Neural progenitor cell (in vitro differentiated cells): Measurements from ENCODE around the gene MMRN2. TPM values are rescaled to one million over a fixed set of nuclear protein-coding genes. Genes with fewer than 3 reads are reported as not detected.

ENCODE experiments used
- DNase-seq: peaks from one replicate; pipeline ENCODE4 v3.0.0-alpha.2; 2016; ENCODE audit warnings: low spot score
- H2AFZ ChIP-seq: fragments of 200-600 bp; sonication (generic); replicated peaks from 2 replicates; pipeline ENCODE4 v1.6.1; 2016; ENCODE audit warnings: antibody characterized with exemption
- H3F3A ChIP-seq: fragments of 200-600 bp; sonication (generic); 2 replicates; pipeline ENCODE4 v1.6.1; 2016; ENCODE audit warnings: antibody characterized with exemption, low read depth
- H3K27ac ChIP-seq: fragments of 200-600 bp; sonication (generic); 2 replicates; pipeline ENCODE4 v1.5.1; 2016; ENCODE audit warnings: mild to moderate bottlenecking
- H3K27me3 ChIP-seq: fragments of 200-600 bp; sonication (generic); 2 replicates; pipeline ENCODE4 v1.6.1; 2016; ENCODE audit warnings: mild to moderate bottlenecking, moderate library complexity
- H3K36me3 ChIP-seq: fragments of 200-600 bp; sonication (generic); 2 replicates; pipeline ENCODE4 v1.5.1; 2016
- H3K4me1 ChIP-seq: fragments of 200-600 bp; sonication (generic); 2 replicates; pipeline ENCODE4 v1.6.1; 2016; ENCODE audit warnings: mixed run types
- H3K4me2 ChIP-seq: fragments of 200-600 bp; sonication (generic); 2 replicates; pipeline ENCODE4 v1.6.1; 2016
- H3K4me3 ChIP-seq: fragments of 200-600 bp; sonication (generic); 2 replicates; pipeline ENCODE4 v1.5.1; 2016
- H3K79me2 ChIP-seq: fragments of 200-600 bp; sonication (generic); 2 replicates; pipeline ENCODE4 v1.6.1; 2016; ENCODE audit warnings: low read depth
- H3K9ac ChIP-seq: fragments of 200-600 bp; sonication (generic); 2 replicates; pipeline ENCODE4 v1.6.1; 2016
- H3K9me3 ChIP-seq: fragments of 200-600 bp; sonication (generic); 2 replicates; pipeline ENCODE4 v1.5.1; 2016; ENCODE audit warnings: low read depth
- H4K20me1 ChIP-seq: fragments of 200-600 bp; sonication (generic); 2 replicates; pipeline ENCODE4 v1.6.1; 2016; ENCODE audit warnings: low read depth
- H3K27ac Mint-ChIP-seq: 3 replicates; pipeline ENCODE4 v1.8.0; 2021; ENCODE audit warnings: mixed read lengths
- H3K27me3 Mint-ChIP-seq: 2 replicates; pipeline ENCODE4 v1.8.0; 2022; ENCODE audit warnings: low read depth, mild to moderate bottlenecking, inconsistent platforms, moderate library complexity, mixed read lengths; ENCODE audit not compliant: insufficient read depth
- H3K36me3 Mint-ChIP-seq: 3 replicates; pipeline ENCODE4 v1.8.0; 2021; ENCODE audit warnings: mixed read lengths
- H3K4me1 Mint-ChIP-seq: 3 replicates; pipeline ENCODE4 v1.8.0; 2021; ENCODE audit warnings: mixed read lengths
- H3K4me3 Mint-ChIP-seq: 3 replicates; pipeline ENCODE4 v1.8.0; 2021; ENCODE audit warnings: mild to moderate bottlenecking, moderate library complexity, mixed read lengths
- H3K9me3 Mint-ChIP-seq: 3 replicates; pipeline ENCODE4 v1.8.0; 2020; ENCODE audit warnings: mixed read lengths
- EZH2 ChIP-seq: fragments of 200-600 bp; sonication (generic); IDR thresholded peaks from 2 replicates; pipeline ENCODE4 v1.6.1; 2017; ENCODE audit warnings: antibody characterized with exemption, mild to moderate bottlenecking, moderate library complexity
- EZH2phosphoT487 ChIP-seq: fragments of 200-600 bp; sonication (generic); IDR thresholded peaks from 2 replicates; pipeline ENCODE4 v1.6.1; 2017; ENCODE audit warnings: antibody characterized with exemption
- total RNA-seq: library from RNA; depleted of rRNA; stranded (reverse); fragments of >200 nt; gene quantifications from 2 replicates; pipeline ENCODE4 v1.2.3, GENCODE V29; 2015; ENCODE audit warnings: low replicate concordance
- TF ChIP-seq, protein P1 (sequence below): fragments of 200-600 bp; sonication (generic); IDR thresholded peaks from 2 replicates; pipeline ENCODE4 v1.5.1; 2017; ENCODE audit warnings: antibody characterized with exemption, mild to moderate bottlenecking

The MMRN2 gene
- total RNA-seq, 1 donor from 2014 or later, result 0.28 TPM

DNA sequence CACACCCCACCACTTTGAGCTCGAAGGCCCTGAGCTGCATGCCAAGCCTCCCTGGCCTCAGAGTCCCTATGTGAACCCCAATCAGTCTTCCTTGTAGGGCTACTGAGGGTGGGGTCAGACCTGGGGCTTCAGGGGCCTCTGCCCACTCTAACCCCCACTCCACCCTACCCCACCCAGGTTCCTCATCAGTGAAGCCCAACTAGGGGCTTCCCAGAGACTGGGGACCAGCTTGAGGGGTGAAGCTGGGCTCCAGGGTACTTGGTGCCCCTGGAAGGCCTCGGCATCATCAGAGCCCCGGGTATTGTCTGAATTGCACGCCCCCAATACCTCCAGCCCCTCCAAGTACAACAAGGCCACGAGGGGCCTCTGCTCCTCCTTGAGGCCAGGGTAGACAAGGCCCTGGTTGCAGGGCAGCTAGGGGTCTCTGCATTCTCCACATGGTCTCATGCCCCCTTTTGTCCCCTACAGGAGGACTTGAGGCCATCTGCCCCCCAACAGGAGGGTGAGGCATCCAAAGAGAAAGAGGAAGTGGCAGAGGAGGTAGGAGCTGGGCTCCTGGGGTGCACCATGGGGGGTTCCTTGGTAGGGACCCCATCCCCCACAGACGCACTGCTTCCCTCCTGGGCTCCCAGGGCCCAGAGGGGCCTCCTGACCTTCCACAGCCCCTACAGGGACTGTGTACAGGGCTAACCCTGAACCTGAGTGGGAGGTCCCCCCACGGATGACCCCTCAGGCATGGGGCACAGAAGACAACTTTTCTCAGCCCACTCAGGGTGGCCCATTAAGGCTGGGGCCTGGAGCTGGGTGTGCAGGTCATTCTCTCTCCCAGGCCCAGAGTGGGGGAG is 4.9 kb upstream of the MMRN2 start:
- no peaks in the 10 kb centered on the region for H3F3A ChIP-seq
- H3K27me3 ChIP-seq, result no peaks in the 10 kb centered on the region
- peak overlapping the region; percentile 74 for H3K27ac Mint-ChIP-seq
- H2AFZ ChIP-seq, result no peak overlapping the region
- peaks cover 34% of the 10 kb centered on the region for H3K4me1 Mint-ChIP-seq
- no peak overlapping the region for H3K4me3 ChIP-seq
- no peak overlapping the region for H3K4me2 ChIP-seq
- H3K9me3 ChIP-seq, result no peaks in the 10 kb centered on the region
- H3K4me1 ChIP-seq, result peaks cover 14% of the 10 kb centered on the region
- H4K20me1 ChIP-seq, result no peaks in the 10 kb centered on the region
- no peaks in the 10 kb centered on the region for H3K9me3 Mint-ChIP-seq
- no peak overlapping the region for H3K9ac ChIP-seq
- H3K79me2 ChIP-seq, result no peaks in the 10 kb centered on the region
- H3K4me3 Mint-ChIP-seq, result no peak overlapping the region
- no peaks in the 10 kb centered on the region for H3K36me3 ChIP-seq
- no peaks in the 10 kb centered on the region for H3K36me3 Mint-ChIP-seq
- TF ChIP-seq EZH2, result no peak
- TF ChIP-seq, protein P1, sequence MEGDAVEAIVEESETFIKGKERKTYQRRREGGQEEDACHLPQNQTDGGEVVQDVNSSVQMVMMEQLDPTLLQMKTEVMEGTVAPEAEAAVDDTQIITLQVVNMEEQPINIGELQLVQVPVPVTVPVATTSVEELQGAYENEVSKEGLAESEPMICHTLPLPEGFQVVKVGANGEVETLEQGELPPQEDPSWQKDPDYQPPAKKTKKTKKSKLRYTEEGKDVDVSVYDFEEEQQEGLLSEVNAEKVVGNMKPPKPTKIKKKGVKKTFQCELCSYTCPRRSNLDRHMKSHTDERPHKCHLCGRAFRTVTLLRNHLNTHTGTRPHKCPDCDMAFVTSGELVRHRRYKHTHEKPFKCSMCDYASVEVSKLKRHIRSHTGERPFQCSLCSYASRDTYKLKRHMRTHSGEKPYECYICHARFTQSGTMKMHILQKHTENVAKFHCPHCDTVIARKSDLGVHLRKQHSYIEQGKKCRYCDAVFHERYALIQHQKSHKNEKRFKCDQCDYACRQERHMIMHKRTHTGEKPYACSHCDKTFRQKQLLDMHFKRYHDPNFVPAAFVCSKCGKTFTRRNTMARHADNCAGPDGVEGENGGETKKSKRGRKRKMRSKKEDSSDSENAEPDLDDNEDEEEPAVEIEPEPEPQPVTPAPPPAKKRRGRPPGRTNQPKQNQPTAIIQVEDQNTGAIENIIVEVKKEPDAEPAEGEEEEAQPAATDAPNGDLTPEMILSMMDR, result no peak
- TF ChIP-seq EZH2phosphoT487, result no peak
- H3K27ac ChIP-seq, result no peak overlapping the region
- no peak for DNase-seq
- peaks cover 2% of the 10 kb centered on the region for H3K27me3 Mint-ChIP-seq

DNA sequence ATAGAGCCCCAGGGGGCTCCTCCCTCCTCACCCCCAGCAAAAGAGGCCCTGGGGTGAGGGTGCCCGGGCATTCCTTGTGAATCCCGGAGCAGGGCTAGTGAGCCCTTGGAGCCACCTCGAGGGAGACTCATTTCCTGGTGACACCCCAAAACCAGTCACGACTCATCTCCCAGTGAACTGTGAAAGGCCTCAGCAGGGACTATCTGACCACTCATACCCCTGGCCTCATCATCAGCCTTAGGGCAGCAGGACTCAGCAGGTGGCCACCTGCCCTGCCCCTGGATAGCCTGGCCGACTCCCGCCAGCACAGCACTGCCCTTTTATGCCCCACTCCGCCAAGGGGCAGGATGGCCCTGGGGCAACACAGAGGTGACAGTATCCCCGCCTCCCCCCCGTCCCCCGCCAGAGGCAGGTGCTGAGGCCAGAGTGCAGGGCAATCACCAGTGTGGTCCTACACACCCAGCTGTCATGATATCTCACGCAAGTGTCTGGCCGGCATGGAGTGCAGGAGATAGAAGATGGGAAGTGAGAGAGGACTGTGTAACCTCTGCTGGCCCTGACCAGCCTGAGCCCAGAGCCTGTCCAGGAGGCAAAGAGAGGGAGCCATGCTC is 4.2 kb upstream of the MMRN2 start:
- H3K79me2 ChIP-seq, result no peaks in the 10 kb centered on the region
- no peak overlapping the region for H3K9ac ChIP-seq
- Mint-ChIP-seq H3K27me3 (peaks cover 2% of the 10 kb centered on the region), H3K4me3 (no peak overlapping the region), H3K4me1 (peaks cover 36% of the 10 kb centered on the region), H3K27ac (peak overlapping the region; percentile 74), H3K36me3 (no peaks in the 10 kb centered on the region), H3K9me3 (no peaks in the 10 kb centered on the region)
- H3K4me1 ChIP-seq, result peaks cover 14% of the 10 kb centered on the region
- no peak overlapping the region for H3K27ac ChIP-seq
- no peak for DNase-seq
- H3K4me3 ChIP-seq, result no peak overlapping the region
- no peaks in the 10 kb centered on the region for H3K27me3 ChIP-seq
- TF ChIP-seq, protein P1, result no peak
- no peak for TF ChIP-seq EZH2
- TF ChIP-seq EZH2phosphoT487, result no peak
- H3K4me2 ChIP-seq, result no peak overlapping the region
- no peaks in the 10 kb centered on the region for H3K9me3 ChIP-seq
- no peaks in the 10 kb centered on the region for H3F3A ChIP-seq
- no peaks in the 10 kb centered on the region for H3K36me3 ChIP-seq
- no peak overlapping the region for H2AFZ ChIP-seq
- H4K20me1 ChIP-seq, result no peaks in the 10 kb centered on the region

DNA sequence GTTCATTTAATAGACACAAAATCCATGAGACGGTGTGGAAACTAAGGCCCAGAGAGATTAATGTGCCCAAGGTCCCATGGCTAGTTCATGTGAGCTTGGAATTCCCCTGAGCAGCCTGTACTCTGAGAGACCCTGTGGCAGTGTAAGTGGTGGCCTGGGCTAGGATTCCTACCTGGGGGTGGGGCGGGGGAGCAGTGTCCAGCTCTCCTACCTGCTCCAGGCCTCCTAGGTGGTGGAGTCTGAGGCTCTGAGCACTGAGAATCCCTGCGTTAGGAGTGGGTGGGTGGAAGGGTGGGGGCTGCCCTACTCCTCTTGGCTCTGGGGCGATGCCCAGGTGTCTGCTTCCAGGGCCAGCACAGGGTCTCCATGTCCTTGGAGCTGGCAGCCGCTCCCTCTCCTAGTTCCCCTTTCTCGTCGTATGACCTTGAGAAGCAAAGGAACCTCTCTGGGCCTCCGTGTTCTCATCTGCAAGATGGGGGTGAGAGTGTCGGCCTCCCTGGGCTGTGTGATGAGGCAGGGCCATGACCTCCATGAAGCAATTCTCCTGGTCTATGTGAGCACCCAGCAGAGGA is 3.5 kb upstream of the MMRN2 start:
- H4K20me1 ChIP-seq, result no peaks in the 10 kb centered on the region
- no peaks in the 10 kb centered on the region for H3F3A ChIP-seq
- H3K9ac ChIP-seq, result no peak overlapping the region
- no peak overlapping the region for H3K4me3 Mint-ChIP-seq
- H3K4me1 ChIP-seq, result peaks cover 12% of the 10 kb centered on the region
- H3K9me3 Mint-ChIP-seq, result no peaks in the 10 kb centered on the region
- H3K27ac Mint-ChIP-seq, result peak overlapping the region; percentile 84
- H3K4me1 Mint-ChIP-seq, result peaks cover 36% of the 10 kb centered on the region
- H2AFZ ChIP-seq, result peak overlapping the region; percentile 44
- no peaks in the 10 kb centered on the region for H3K36me3 Mint-ChIP-seq
- H3K27me3 Mint-ChIP-seq, result peaks cover 2% of the 10 kb centered on the region
- TF ChIP-seq, protein P1, result no peak
- TF ChIP-seq EZH2phosphoT487 (no peak), EZH2 (no peak)
- no peak overlapping the region for H3K27ac ChIP-seq
- no peak for DNase-seq
- no peak overlapping the region for H3K4me2 ChIP-seq
- H3K79me2 ChIP-seq, result no peaks in the 10 kb centered on the region
- no peaks in the 10 kb centered on the region for H3K9me3 ChIP-seq
- no peaks in the 10 kb centered on the region for H3K27me3 ChIP-seq
- no peak overlapping the region for H3K4me3 ChIP-seq
- no peaks in the 10 kb centered on the region for H3K36me3 ChIP-seq
